GM21529 (cell line): ENCODE data around the gene CDCA4.
"Not testable (repeated sequence)": the region's sequence is repeated elsewhere in the genome, so short reads cannot be mapped to it uniquely, and the experiment has no call there.

Experiments used
- ATAC-seq: cut with Tn5 transposase; IDR thresholded peaks from one replicate; pipeline ENCODE4 v1.9.1; 2021; ENCODE audit not compliant: unreplicated experiment

The CDCA4 gene

GRCh38 chr14:105020815-105021655 is at the start of gene CDCA4:
CDCA4 (minus strand) TSS chr14:105021083; CDS start chr14:105011929, 9,154 bp downstream.
- peak; percentile 72 for ATAC-seq

GRCh38 chr14:105069871-105070759 is 49.2 kb upstream of the CDCA4 start:
- ATAC-seq, result peak; percentile 36

GRCh38 chr14:105069522-105069870 is 48.6 kb upstream of the CDCA4 start:
- no peak for ATAC-seq

GRCh38 chr14:105068818-105069217 is 47.9 kb upstream of the CDCA4 start:
- no peak for ATAC-seq

GRCh38 chr14:105067969-105068301 is 47.1 kb upstream of the CDCA4 start:
- no peak for ATAC-seq

GRCh38 chr14:105067140-105067968 is 46.5 kb upstream of the CDCA4 start:
- ATAC-seq, result no peak

- ATAC-seq, result no peak
Observed at GRCh38 chr14:105066240-105067071, 45.6 kb upstream of the CDCA4 start.

GRCh38 chr14:105065280-105066228 is 44.7 kb upstream of the CDCA4 start, which contains the start of gene GPR132:
GPR132 (minus strand) TSS chr14:105065430; CDS start chr14:105055420, 10,010 bp downstream.
- ATAC-seq, result peak; percentile 49

- no peak for ATAC-seq
Observed at GRCh38 chr14:105064721-105065143, 43.8 kb upstream of the CDCA4 start.

GRCh38 chr14:105064001-105064400 is 43.1 kb upstream of the CDCA4 start:
- ATAC-seq, result no peak

- ATAC-seq, result not testable (repeated sequence)
Observed at GRCh38 chr14:105063506-105063905, 42.6 kb upstream of the CDCA4 start.

- ATAC-seq, result no peak
Observed at GRCh38 chr14:105063056-105063455, 42.2 kb upstream of the CDCA4 start.

- ATAC-seq, result no peak
Observed at GRCh38 chr14:105062048-105062433, 41.2 kb upstream of the CDCA4 start.

GRCh38 chr14:105061428-105062047 is 40.7 kb upstream of the CDCA4 start:
- ATAC-seq, result peak; percentile 30

GRCh38 chr14:105060751-105061427 is 40.0 kb upstream of the CDCA4 start:
- ATAC-seq, result peak; percentile 0

- ATAC-seq, result no peak
Observed at GRCh38 chr14:105059925-105060565, 39.2 kb upstream of the CDCA4 start.
